ENCODE measurements around the gene CHST2.
"Not testable (repeated sequence)": the region's sequence is repeated elsewhere in the genome, so short reads cannot be mapped to it uniquely, and the experiment has no call there.

Gene CHST2, protein sequence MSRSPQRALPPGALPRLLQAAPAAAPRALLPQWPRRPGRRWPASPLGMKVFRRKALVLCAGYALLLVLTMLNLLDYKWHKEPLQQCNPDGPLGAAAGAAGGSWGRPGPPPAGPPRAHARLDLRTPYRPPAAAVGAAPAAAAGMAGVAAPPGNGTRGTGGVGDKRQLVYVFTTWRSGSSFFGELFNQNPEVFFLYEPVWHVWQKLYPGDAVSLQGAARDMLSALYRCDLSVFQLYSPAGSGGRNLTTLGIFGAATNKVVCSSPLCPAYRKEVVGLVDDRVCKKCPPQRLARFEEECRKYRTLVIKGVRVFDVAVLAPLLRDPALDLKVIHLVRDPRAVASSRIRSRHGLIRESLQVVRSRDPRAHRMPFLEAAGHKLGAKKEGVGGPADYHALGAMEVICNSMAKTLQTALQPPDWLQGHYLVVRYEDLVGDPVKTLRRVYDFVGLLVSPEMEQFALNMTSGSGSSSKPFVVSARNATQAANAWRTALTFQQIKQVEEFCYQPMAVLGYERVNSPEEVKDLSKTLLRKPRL

DNA sequence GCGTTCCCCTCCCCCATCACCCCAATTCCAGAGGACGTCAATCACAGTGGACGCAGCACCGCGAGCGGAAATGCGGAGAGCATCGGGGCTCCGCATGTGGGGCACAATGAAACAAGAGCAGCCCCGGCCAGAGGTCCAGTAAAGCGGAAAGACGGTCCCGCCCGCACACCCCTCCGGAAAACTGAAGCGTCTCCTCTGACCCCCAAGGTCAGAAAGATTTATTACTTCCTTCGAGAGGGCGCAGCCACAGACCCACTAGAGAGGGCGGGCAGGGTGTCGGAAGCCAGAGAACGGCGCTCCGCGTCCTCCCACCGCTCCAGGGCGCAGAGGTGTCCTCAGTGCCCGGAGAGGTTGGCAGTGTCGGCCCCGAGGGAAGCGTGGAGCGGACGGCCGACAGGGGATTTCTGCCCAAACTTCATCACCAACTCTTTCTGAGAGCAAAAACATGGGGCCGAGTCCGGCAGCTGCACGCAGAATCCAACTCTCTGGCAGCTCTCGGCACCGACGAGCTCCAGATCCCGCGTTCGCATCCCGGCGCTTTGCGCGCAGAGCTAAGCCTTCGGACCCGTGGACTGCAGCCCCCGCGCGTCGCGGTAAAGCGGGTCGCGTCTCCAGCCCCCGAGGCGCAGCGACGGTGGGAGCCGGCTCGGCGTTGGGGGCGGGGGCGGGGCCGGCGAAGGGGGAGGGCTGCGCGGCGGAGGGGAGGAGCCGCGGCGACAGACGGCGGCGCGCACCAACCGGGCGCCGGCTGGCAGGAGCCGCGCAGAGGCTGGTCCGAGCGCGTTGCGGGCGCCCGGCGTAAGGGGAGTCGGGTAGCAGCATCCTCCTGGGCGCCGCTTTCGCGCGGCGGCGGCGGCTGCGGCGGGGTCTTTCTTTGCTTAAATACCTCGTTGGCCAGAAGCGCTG is at the start of gene CHST2:
Gene CHST2, plus strand, starts transcription at position 763 of the 906 bp plus-strand sequence. CDS start 1,046 bp downstream, outside the sequence.
- DNase-seq: peak in 56 of 58 donors; percentile 29 to 90 (median 62)

DNA sequence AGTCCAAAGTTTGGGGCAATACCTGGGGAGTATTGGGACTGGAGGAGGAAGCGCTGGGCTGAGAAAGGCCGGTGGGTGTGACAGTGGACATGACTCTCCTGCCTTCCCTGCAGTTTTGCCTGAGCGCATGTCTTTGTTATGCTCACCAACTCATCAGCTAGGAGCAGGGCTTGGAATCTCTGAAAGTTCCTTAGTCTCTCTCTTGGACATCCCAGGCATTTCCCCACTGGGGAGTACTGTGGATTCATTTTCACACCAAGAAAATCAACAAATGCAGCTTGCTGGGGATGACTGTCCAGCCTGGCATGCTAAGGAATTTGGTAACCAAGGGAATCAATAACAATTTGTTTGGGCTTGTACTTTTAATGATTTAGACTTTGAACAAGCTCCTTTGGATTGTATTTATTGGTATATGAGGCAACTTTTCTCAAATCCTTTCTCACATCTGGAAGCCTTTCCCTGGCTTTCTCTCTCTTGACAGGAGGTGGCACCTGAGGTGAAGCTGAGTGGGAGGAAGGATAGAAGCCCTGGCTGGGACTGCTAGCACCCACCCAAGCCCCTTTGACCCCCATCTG is 48.5 kb upstream of the CHST2 start:
- DNase-seq: no peak

DNA sequence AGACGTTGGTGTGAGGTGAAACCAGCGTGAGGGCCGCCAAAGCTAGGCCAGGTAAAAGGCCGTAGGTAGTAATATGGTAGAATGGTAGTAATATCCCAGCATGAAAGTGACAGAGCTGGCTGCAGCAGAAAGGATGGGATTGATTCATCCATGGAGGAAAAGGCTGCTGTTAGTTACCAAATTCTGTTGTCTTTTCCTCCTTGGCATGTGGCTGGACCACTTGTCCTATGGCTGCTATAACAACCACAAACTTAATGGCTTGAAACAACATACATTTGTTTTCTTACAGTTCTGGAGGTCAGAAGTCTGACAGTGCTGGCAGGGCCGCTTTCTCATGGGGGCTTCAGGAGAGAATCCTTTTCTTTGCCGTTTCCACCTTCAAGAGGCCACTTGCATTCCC is 47.8 kb upstream of the CHST2 start:
- DNase-seq: no peak

DNA sequence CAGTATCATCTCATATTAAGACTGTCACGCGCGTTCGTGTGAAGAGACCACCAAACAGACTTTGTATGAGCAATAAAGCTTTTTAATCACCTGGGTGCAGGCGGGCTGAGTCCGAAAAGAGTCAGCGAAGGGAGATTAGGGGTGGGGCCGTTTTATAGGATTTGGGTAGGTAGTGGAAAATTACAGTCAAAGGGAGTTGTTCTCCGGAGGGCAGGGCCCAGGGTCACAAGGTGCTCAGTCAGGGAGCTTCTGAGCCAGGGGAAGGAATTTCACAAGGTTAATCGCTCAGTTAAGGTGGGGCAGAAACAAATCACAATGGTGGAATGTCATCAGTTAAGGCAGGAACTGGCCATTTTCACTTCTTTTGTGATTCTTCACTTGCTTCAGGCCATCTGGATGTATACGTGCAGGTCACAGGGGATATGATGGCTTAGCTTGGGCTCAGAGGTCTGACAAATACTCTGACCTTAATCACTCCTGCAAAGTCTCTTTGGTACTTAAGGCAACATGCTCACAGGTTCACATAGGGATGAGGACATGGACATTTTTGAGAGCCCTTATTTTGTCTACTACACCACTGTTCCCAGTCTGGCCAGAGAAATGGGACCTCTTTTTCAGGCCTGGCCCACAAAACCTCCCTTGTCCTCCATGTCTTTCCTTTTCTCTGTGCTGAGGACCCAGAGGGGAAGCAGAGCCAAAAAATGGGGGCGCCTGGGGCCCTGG is 47.1 kb upstream of the CHST2 start:
- DNase-seq: not testable (repeated sequence)

DNA sequence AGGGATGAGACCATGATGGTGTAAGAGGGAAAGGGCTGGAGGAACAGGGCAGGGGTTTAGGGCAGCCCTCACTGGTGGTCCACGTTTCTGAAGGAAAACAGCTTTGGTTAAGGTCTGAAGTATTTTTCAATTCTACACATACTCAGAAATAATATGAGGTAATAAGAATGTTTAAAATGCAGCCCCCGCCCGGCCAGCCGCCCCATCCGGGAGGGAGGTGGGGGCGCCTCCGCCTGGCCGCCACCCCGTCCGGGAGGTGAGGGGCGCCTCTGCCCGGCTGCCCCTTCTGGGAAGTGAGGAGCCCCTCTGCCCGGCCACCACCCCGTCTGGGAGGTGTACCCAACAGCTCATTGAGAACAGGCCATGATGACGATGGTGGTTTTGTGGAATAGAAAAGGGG is 46.0 kb upstream of the CHST2 start:
- DNase-seq: not testable (repeated sequence)

DNA sequence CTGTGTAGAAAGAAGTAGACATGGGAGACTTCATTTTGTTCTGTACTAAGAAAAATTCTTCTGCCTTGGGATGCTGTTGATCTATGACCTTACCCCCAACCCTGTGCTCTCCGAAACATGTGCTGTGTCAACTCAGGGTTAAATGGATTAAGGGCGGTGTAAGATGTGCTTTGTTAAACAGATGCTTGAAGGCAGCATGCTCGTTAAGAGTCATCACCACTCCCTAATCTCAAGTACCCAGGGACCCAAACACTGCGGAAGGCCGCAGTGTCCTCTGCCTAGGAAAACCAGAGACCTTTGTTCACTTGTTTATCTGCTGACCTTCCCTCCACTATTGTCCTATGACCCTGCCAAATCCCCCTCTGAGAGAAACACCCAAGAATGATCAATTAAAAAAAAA is 45.6 kb upstream of the CHST2 start:
- not testable (repeated sequence) for DNase-seq

DNA sequence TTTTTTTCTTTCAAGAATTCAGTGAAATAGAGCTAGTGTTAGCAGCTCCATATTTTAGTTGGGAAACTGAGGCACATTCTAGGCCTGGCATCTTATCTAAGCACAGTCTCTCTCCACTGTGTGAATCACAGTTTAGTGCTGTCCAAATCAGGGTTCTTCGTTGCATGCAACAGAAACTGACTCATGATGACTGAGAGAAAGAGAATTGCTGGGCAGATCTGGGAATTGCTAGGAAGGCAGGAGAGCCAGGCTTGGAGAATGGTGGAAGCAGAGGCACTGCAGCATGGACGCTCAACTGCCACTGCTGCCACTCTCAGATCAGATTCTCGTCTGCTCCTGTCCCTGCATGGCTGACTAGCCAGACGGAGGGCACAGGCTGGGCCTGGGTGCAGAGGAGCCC is 40.7 kb upstream of the CHST2 start:
- DNase-seq: no peak

DNA sequence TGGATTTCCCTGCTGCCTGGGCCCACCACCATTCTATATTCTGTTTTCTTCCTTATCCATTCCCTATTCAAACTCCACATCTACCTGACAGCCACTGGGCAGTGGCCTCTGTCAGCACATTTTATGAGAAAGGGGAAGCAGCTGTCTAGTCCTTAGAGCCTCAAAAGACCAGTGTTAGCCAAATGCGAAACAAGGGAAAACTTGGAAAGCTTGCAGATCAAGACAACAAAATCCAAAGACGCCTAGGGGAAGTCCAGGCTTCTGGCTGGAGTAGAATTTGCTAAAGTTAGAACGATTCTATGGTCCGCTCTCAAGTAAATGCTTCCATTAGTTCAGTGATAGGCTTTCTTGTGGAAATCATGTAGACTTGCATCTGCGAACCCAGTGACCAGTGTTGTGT is 39.4 kb upstream of the CHST2 start:
- no peak for DNase-seq

DNA sequence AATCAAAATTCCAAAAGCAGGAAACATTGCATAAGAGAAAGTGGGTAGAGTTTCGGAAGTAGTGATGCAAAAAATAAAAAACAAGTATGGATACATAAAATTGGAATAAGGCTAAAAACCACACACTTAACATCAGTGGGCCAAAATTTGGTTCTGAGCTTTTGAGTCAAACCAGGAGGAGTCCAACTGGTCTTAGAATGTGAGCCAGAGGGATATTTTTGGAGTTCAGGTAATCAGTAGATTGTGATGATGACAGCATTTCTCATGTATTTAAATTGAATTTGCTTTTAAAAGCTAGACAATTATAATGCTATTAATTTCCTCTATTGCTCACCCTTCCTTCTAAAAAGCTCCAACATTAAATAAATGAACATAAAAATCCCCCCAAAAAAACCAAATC is 38.2 kb upstream of the CHST2 start:
- DNase-seq: no peak

DNA sequence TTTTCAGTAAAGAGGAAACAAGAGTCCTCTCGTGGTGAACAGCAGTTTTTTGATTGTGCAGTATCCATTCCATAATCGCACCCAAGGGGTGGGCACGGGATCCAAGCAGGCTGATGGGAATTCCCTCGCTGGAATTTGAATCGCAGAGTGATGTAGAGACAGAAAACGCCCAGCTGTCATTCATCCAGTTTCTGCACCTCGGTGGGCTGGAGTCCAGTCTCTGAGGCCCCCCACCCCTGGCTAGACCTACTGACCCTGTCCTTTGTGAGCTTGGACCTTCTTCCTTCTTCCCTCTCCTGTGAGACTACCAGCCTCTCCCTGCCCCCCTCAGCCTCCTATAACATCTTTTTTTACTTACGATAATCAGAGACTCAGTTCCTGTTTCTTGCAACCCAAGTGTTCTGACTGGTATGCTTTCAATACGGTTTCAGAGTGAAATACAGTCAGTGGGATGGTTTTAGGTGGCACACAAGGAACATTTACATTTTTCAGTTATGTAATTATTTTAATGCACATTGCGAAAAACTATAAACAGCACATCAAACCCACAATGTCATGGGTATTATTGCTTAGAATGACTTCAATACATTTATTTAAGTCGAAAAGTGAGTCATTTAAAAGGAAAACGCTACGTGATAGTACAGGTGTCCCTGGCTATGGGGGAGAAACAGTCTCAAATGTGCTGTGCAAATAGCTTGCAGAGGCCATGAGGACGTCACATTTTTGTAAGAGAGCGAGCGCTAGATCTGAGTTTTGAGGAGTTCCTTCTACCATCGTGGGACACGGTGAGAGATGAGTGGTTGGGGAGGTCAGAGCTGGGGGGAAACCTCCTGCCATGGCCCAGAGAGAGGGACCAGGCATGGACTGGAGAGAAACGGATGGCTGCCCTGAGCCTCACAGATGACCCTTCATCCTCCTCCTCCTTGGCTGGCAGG is 37.5 kb upstream of the CHST2 start:
- DNase-seq: peak in 1 of 58 donors; percentile 5

DNA sequence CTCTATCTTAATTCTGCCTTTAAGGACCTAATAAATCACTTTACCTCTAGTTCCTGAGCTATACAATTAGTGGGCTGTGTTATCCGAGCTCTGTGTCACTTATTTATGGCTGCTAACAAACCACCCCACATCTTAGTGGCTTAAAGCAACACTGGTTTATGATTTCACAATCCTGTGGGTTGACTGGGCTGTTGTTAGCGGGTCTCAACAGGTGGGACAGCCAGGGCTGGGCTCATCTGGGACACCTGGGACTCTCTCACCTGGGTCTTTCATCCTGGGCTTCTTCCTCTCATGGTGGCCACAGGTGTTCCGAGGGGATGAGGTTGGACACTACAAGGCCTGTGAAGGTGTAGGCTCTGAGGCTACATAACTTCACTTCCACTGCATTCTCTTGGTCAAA is 35.8 kb upstream of the CHST2 start:
- DNase-seq: no peak

DNA sequence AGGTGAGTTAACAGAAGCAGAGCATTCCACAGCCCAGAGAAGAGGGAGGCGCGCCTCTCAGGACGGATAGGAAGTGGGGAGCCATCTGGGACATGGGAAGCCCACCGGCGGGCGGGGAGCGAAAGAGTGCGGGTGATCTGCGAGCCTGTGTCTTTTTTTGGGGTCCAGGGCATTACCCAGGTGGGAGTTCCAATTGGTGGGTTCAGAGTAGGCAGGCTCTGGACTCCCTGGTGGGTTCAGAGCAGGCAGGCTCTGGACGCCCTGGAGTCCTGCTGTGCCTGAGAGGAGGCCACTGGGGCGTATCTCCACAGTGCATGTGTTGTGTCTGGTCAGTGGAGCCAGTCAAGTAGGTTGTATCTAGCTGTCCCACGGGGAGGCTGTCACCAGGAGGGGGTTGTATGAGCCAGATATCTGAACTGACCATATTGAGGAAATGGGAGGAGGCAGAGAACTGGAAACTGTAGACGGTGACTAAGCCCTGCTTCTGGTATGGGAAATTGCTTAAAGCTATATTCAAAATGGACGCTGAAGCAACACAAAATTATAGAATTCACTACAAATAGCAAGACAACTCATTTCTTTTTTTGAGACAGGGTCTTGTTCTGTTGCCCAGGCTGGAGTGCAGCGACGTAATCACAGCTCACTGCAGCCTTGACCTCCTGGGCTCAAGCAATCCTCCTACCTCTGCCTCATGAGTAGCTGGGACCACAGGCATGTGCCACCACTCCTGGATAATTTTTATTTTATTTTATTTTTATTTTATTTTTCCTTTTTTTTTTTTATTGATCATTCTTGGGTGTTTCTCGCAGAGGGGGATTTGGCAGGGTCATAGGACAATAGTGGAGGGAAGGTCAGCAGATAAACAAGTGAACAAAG is 34.5 kb upstream of the CHST2 start:
- DNase-seq: no peak

DNA sequence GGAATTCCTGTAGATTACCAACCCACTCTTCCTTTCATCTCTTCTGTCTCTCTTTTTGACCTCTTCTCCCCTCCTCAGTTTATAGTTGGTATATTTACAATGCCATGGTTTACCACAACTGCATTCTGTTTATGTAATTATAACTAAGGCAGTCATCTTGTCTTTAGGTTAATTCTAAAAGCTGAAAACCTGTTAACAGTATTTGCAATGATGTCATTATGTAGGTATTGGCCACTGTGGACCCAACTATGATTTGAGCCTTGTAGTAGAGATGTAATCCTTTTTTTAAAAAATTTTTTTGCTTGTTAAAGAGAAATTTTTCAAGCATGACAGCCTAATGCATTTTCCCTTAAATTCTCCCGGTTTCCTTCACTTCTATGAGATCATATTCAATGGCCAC is 30.7 kb upstream of the CHST2 start:
- DNase-seq: no peak

DNA sequence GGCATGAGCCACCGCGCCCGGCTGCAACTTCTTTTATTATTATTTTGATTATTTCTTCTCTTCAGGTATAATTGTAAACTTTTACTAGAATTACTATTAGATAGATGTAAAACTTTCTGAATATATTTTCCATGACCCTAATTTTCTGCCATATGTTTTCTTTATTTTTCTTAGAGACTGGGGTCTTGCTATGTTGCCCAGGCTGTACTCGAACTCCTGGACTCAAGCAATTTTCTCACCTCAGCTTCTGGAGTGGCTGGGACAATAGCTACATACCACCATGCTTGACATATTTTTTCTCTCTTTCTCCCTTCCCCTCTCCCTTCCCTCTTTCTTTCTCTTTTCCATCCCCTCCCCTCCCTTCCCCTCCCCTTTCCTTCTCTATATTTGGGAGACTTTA is 29.6 kb upstream of the CHST2 start:
- DNase-seq: no peak

DNA sequence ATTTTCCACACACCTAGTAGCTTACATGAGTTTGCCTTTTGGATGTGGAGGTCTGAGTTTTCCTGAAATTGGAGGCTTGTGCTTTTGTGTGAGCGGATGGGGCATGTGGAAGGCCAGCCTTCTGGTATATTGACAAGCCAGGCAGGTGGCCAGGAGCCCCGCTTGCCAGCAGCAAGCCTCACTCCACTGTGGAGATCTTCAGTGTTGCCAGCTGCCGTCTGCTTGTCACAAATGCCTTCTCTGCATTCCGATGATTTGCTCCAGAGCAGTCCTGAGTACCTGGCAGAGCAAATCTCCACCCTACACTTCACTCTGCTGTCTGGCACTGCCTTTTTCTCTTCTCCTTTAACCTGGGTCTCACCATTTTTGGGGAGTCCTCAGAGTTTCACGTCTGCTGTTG is 29.1 kb upstream of the CHST2 start:
- peak in 17 of 58 donors; percentile 1 to 20 (median 7) for DNase-seq

DNA sequence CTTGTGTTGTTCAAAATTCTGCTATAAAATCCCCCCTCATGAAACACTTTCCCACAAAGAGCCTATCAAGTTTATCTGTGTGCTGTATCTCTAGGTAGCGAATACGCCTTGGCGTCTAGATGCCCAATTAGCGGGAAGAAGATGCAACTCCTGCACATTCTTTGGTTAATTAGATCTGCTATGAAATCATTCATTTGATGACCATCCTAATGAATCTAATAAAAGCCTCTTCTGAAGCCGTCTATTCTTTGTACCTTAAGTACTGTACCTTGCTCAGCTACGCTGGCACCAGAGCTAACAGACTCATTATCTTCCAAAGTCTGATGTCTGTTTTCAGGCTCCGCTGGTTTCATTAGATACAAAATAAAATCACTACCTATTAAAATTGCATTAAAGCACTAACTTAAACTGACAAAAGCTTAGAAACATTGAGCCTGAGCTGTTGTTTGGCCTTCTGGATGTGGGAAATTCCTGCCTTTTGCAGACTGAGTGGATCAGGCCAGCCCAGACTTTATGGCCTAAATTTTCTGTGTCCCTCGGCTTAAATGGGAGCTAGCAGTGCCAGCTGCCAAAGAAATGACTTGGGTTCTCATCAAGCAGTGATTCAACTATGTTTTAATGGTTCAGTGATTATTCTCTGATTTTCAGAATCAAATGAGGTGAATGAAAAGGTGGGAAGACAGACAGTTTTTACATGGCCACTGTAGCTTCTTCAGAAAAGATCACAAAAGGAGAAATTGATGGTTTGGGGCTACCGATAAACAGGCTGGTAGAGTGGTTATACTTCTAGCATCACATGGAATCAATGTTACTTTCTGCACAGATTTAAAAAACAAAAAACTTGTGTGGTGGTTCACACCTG is 28.4 kb upstream of the CHST2 start:
- no peak for DNase-seq

DNA sequence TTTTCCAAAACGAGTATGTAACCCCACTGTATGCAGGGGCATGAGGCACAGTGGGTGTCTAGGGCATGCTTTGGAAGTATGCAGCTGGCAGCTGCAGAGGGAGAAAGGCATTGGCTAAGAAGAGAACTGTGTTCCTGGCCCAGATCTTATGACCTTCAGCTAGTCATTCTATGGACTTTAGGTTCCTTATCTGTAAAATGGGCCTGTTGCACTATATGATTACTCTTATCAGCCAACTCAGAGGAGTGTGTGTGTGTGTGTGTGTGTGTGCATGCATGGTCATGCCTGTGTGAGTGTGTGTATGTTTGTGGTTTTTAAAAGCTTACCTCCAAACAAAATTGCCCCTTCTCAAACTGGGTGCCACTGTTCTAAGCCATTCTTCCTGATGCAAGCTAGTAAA is 27.4 kb upstream of the CHST2 start:
- DNase-seq: no peak

DNA sequence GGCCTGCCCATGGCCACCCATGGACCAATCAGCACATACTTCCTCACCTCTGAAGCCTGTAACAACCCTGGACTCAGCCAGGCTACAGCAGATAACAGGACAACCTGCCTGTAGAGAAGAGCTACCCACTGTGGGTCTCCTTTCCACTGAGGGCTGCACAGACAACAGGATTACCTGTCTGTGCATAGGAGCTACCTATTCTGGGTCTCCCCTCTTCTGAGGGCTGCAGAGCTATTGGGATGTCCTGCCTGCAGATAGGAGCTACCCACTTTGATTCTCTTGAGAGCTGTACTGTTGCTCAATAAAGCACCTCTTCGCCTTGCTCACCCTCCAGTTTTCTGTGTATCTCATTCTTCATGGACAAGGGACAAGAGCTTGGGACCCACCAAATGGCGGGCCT is 23.8 kb upstream of the CHST2 start:
- no peak for DNase-seq

All from anterior cingulate cortex (tissue), 58 donors.